Erythroblast (primary cell): Measurements from ENCODE around the gene LCN12.

Experiments
- GATA1 ChIP-seq: IDR thresholded peaks from 2 replicates; pipeline ENCODE4 v1.6.1; 2011; ENCODE audit warnings: low read depth, mild to moderate bottlenecking, control low read depth, low read length, moderate library complexity
- POLR2A ChIP-seq: IDR thresholded peaks from 2 replicates; pipeline ENCODE4 v1.6.1; 2011; ENCODE audit warnings: mild to moderate bottlenecking, low read length

GRCh38 chr9:136953771-136954269, 1.7 kb downstream of the LCN12 start:
- TF ChIP-seq POLR2A (no peak), GATA1 (no peak)
